22Rv1 (cell line): ENCODE data around the gene FBRSL1.

Experiments
- ZFX ChIP-seq: fragments of 450-650 bp; IDR thresholded peaks from 2 replicates; pipeline ENCODE4 v1.6.1; 2017; ENCODE audit warnings: antibody characterized with exemption, borderline replicate concordance
- TF ChIP-seq, protein P1 (sequence below): fragments of 450-650 bp; IDR thresholded peaks from 2 replicates; pipeline ENCODE4 v1.5.1; 2017; ENCODE audit warnings: mild to moderate bottlenecking

DNA sequence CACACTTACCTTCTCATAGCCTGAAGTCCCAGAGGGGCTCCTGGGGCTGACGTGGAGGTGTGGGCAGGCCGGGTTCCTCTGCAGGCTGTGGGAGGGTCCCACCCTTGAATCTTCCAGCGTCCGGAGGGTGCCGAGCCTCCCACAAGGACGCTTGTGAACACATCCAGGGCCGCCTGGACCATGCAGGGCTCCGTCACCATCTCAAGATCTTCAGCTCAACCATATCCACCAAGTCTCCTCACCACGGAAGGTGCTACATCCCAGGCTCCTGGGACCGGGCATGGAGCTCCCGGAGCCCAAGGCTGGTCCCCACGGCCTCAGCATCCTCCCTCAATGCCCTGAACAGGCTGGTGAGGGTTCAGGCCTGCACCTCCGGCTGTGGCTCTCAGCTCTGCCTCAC is 10.7 kb upstream of the FBRSL1 start:
- TF ChIP-seq, protein P1, sequence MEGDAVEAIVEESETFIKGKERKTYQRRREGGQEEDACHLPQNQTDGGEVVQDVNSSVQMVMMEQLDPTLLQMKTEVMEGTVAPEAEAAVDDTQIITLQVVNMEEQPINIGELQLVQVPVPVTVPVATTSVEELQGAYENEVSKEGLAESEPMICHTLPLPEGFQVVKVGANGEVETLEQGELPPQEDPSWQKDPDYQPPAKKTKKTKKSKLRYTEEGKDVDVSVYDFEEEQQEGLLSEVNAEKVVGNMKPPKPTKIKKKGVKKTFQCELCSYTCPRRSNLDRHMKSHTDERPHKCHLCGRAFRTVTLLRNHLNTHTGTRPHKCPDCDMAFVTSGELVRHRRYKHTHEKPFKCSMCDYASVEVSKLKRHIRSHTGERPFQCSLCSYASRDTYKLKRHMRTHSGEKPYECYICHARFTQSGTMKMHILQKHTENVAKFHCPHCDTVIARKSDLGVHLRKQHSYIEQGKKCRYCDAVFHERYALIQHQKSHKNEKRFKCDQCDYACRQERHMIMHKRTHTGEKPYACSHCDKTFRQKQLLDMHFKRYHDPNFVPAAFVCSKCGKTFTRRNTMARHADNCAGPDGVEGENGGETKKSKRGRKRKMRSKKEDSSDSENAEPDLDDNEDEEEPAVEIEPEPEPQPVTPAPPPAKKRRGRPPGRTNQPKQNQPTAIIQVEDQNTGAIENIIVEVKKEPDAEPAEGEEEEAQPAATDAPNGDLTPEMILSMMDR = no peak
- TF ChIP-seq ZFX = no peak
